Sigmoid colon (tissue), 4 donors: ENCODE measurements around the gene FUBP1.

Source experiments
- CTCF ChIP-seq, 4 experiments: fragments of 450-650 bp in 3 of 4; fragments of 200-600 bp in 1 of 4; IDR thresholded peaks; one replicate each; pipeline ENCODE4 v1.5.1; 2016 to 2019; ENCODE audit warnings: antibody characterized with exemption in 4 of 4, mild to moderate bottlenecking in 3 of 4, moderate library complexity in 2 of 4
- EP300 ChIP-seq, 4 donors: sonication (generic); formaldehyde crosslinking; IDR thresholded peaks; one replicate each; pipeline ENCODE4 v1.6.1; 2017; ENCODE audit warnings: antibody characterized with exemption in 4 of 4
- POLR2A ChIP-seq, 2 donors: fragments of 450-650 bp; IDR thresholded peaks; one replicate each; pipeline ENCODE4 v1.6.1; 2016; ENCODE audit warnings: antibody characterized with exemption in 2 of 2, mild to moderate bottlenecking in 2 of 2, moderate library complexity in 2 of 2
- POLR2AphosphoS5 ChIP-seq, 4 donors: sonication (generic); formaldehyde crosslinking; IDR thresholded peaks; one replicate each; pipeline ENCODE4 v1.6.1; 2017; ENCODE audit warnings: antibody characterized with exemption in 4 of 4

GRCh38 chr1:77990629-77991204, 11.8 kb upstream of the FUBP1 start:
- no peak for TF ChIP-seq EP300 (IDR thresholded peaks at IDR 0.05)
- TF ChIP-seq CTCF (IDR thresholded peaks at IDR 0.05) = no peak
- TF ChIP-seq POLR2A (IDR thresholded peaks at IDR 0.05) = no peak
- TF ChIP-seq POLR2AphosphoS5 (IDR thresholded peaks at IDR 0.05) = no peak
